Measurements from ENCODE around the gene CDH4.

DNA sequence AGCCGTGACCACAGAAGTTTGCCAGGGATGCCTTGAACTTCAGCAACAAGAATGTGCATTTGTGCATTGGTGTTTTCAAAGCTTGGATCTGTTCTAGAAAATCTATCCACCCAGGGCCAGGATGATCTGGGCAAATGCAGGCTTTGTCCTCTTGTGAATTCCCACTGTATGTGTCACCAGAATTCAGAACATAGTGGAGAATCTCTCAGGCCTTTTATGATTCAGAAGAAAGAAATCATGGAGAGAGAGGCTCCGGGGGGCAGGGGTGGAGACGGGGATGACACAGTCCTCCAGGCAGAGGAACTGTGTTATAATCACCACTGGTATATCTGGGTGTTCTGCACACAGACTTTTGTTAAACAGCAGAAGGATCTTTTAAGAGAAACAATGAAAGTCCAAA lies 304.1 kb downstream of the CDH4 start:
- TF ChIP-seq EP300 (IDR thresholded peaks at IDR 0.05) (no peak), POLR2A (IDR thresholded peaks at IDR 0.05) (no peak), CTCF (IDR thresholded peaks at IDR 0.05) (no peak)

Measured in ovary (tissue), 3 donors.